HG03342 (cell line): Measurements from ENCODE around the gene HS2ST1.
"Not testable (repeated sequence)": the region's sequence is repeated elsewhere in the genome, so short reads cannot be mapped to it uniquely, and the experiment has no call there.

Experiments
- ATAC-seq: cut with Tn5 transposase; IDR thresholded peaks from one replicate; pipeline ENCODE4 v1.9.1; 2021; ENCODE audit warnings: mild to moderate bottlenecking, moderate library complexity; ENCODE audit not compliant: unreplicated experiment

HS2ST1 gene

GRCh38 chr1:87056974-87057373 is 142.5 kb downstream of the HS2ST1 start:
- no peak for ATAC-seq

- no peak for ATAC-seq
These were observed 143.9 kb downstream of the HS2ST1 start for GRCh38 chr1:87058343-87058649.

- ATAC-seq, result peak; percentile 44
These were observed 147.3 kb downstream of the HS2ST1 start for GRCh38 chr1:87061742-87062156.

- no peak for ATAC-seq
These were observed 148.3 kb downstream of the HS2ST1 start for GRCh38 chr1:87062687-87063086.

GRCh38 chr1:87064309-87064708 is 149.9 kb downstream of the HS2ST1 start:
- ATAC-seq, result no peak

GRCh38 chr1:87064986-87065385 is 150.6 kb downstream of the HS2ST1 start:
- ATAC-seq, result no peak

- ATAC-seq, result not testable (repeated sequence)
These were observed 152.3 kb downstream of the HS2ST1 start for GRCh38 chr1:87066708-87067107.

GRCh38 chr1:87072411-87072810 is 158.0 kb downstream of the HS2ST1 start:
- no peak for ATAC-seq

- ATAC-seq, result no peak
These were observed 158.5 kb downstream of the HS2ST1 start for GRCh38 chr1:87072904-87073303.

GRCh38 chr1:87074001-87074795 is 159.8 kb downstream of the HS2ST1 start:
- ATAC-seq, result no peak

GRCh38 chr1:87077959-87078639 is 163.7 kb downstream of the HS2ST1 start:
- ATAC-seq, result peak; percentile 46

GRCh38 chr1:87084244-87084836 is 169.9 kb downstream of the HS2ST1 start:
- ATAC-seq, result peak; percentile 50

GRCh38 chr1:87086120-87086519 is 171.7 kb downstream of the HS2ST1 start:
- ATAC-seq, result no peak

GRCh38 chr1:87089070-87089736 is 174.8 kb downstream of the HS2ST1 start:
- ATAC-seq, result no peak

GRCh38 chr1:87089823-87090222 is 175.4 kb downstream of the HS2ST1 start:
- no peak for ATAC-seq

- no peak for ATAC-seq
These were observed 177.0 kb downstream of the HS2ST1 start for GRCh38 chr1:87091425-87091824.

GRCh38 chr1:87092846-87093245 is 178.4 kb downstream of the HS2ST1 start:
- no peak for ATAC-seq

GRCh38 chr1:87093286-87093685 is 178.9 kb downstream of the HS2ST1 start:
- no peak for ATAC-seq

- ATAC-seq, result no peak
These were observed 179.8 kb downstream of the HS2ST1 start for GRCh38 chr1:87094238-87094637.

- ATAC-seq, result no peak
These were observed 185.8 kb downstream of the HS2ST1 start for GRCh38 chr1:87100271-87100670.

- no peak for ATAC-seq
These were observed 188.6 kb downstream of the HS2ST1 start for GRCh38 chr1:87103074-87103473.

- no peak for ATAC-seq
These were observed 189.7 kb downstream of the HS2ST1 start for GRCh38 chr1:87104140-87104539.
